Prostate gland (tissue), 2 donors: ENCODE measurements around the gene SEMG2.

Experiments
- POLR2A ChIP-seq: fragments of 450-650 bp; IDR thresholded peaks from one replicate; pipeline ENCODE4 v1.6.1; 2016; ENCODE audit warnings: antibody characterized with exemption, mild to moderate bottlenecking
- POLR2AphosphoS5 ChIP-seq: sonication (generic); formaldehyde crosslinking; IDR thresholded peaks from one replicate; pipeline ENCODE4 v1.6.1; 2017; ENCODE audit warnings: antibody characterized with exemption
- TF ChIP-seq, protein P1 (sequence below), 4 experiments: fragments of 200-600 bp in 2 of 4; fragments of 450-650 bp in 2 of 4; sonication (generic) in 2 of 4; IDR thresholded peaks; 1 replicate in 3 of 4; 2 replicates in 1 of 4; pipeline ENCODE4 v1.5.1; 2016 to 2019; ENCODE audit warnings: antibody characterized with exemption in 4 of 4, mild to moderate bottlenecking in 2 of 4, moderate library complexity in 2 of 4

DNA sequence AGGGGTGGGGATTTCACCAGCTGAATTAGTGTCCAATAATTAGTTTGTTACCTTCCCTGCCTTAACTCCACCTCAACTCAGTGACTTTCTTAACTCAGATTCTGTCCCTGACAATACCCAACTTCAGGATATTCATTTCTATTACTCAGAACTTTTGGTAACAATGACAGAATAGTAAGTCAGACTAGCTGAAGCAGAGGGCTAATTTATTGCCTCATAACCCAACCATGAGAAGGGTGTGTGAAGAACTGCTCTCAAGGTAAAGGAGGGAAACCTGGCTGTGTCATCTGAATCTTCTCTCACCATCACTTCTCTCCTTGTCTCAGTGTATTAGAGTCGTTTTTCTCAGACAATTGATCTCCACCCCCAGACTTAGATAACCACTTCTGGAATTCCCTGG lies 47.7 kb upstream of the SEMG2 start:
- TF ChIP-seq, protein P1, sequence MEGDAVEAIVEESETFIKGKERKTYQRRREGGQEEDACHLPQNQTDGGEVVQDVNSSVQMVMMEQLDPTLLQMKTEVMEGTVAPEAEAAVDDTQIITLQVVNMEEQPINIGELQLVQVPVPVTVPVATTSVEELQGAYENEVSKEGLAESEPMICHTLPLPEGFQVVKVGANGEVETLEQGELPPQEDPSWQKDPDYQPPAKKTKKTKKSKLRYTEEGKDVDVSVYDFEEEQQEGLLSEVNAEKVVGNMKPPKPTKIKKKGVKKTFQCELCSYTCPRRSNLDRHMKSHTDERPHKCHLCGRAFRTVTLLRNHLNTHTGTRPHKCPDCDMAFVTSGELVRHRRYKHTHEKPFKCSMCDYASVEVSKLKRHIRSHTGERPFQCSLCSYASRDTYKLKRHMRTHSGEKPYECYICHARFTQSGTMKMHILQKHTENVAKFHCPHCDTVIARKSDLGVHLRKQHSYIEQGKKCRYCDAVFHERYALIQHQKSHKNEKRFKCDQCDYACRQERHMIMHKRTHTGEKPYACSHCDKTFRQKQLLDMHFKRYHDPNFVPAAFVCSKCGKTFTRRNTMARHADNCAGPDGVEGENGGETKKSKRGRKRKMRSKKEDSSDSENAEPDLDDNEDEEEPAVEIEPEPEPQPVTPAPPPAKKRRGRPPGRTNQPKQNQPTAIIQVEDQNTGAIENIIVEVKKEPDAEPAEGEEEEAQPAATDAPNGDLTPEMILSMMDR (IDR thresholded peaks at IDR 0.05), result no peak
- TF ChIP-seq POLR2A (no peak), POLR2AphosphoS5 (no peak)
